GM21576 (cell line): Measurements from ENCODE around the gene PPP1R8.
A peak's percentile ranks its signal among the peaks of the same experiment; 100 is the strongest.
"Not testable (repeated sequence)": the region's sequence is repeated elsewhere in the genome, so short reads cannot be mapped to it uniquely, and the experiment has no call there.

Source experiments
- ATAC-seq: cut with Tn5 transposase; IDR thresholded peaks from one replicate; pipeline ENCODE4 v1.9.1; 2021; ENCODE audit warnings: mild to moderate bottlenecking, moderate library complexity; ENCODE audit not compliant: unreplicated experiment

Gene PPP1R8

GRCh38 chr1:27830621-27831440 lies at the start of gene PPP1R8:
Gene PPP1R8 (plus strand): TSS chr1:27830782. CDS start chr1:27830836, 54 bp downstream.
- ATAC-seq, result peak; percentile 94

- no peak for ATAC-seq
Measured at GRCh38 chr1:27782950-27783349, 47.6 kb upstream of the PPP1R8 start.

- no peak for ATAC-seq
Measured at GRCh38 chr1:27784700-27785099, 45.9 kb upstream of the PPP1R8 start.

- no peak for ATAC-seq
Measured at GRCh38 chr1:27785781-27786455, 44.7 kb upstream of the PPP1R8 start.

GRCh38 chr1:27787895-27788294 lies 42.7 kb upstream of the PPP1R8 start:
- ATAC-seq, result no peak

- ATAC-seq, result no peak
Measured at GRCh38 chr1:27789540-27790041, 41.0 kb upstream of the PPP1R8 start.

- not testable (repeated sequence) for ATAC-seq
Measured at GRCh38 chr1:27790270-27790669, 40.3 kb upstream of the PPP1R8 start.

GRCh38 chr1:27795601-27796000 lies 35.0 kb upstream of the PPP1R8 start:
- ATAC-seq, result no peak

GRCh38 chr1:27804791-27805190 lies 25.8 kb upstream of the PPP1R8 start:
- ATAC-seq, result no peak

- ATAC-seq, result no peak
Measured at GRCh38 chr1:27806758-27807157, 23.8 kb upstream of the PPP1R8 start.

GRCh38 chr1:27807385-27807784 lies 23.2 kb upstream of the PPP1R8 start:
- ATAC-seq, result no peak

- not testable (repeated sequence) for ATAC-seq
Measured at GRCh38 chr1:27808131-27808530, 22.5 kb upstream of the PPP1R8 start.

GRCh38 chr1:27809883-27810282 lies 20.7 kb upstream of the PPP1R8 start:
- ATAC-seq, result no peak

- ATAC-seq, result no peak
Measured at GRCh38 chr1:27811741-27812500, 18.7 kb upstream of the PPP1R8 start.

GRCh38 chr1:27816921-27817630 lies 13.5 kb upstream of the PPP1R8 start:
- ATAC-seq, result no peak

GRCh38 chr1:27821761-27822315 lies 8.7 kb upstream of the PPP1R8 start:
- no peak for ATAC-seq

- no peak for ATAC-seq
Measured at GRCh38 chr1:27823784-27824183, 6.8 kb upstream of the PPP1R8 start.

- no peak for ATAC-seq
Measured at GRCh38 chr1:27824411-27824810, 6.2 kb upstream of the PPP1R8 start.

GRCh38 chr1:27829339-27829960 lies 1.1 kb upstream of the PPP1R8 start:
- ATAC-seq, result not testable (repeated sequence)
